IPS-11a (cell line): ENCODE data around the gene EYS.
"Not testable (repeated sequence)": the region's sequence is repeated elsewhere in the genome, so short reads cannot be mapped to it uniquely, and the experiment has no call there.

Experiments
- H3K4me3 ChIP-seq: one replicate; pipeline ENCODE4 v1.5.1; 2013; ENCODE audit warnings: low read depth, low read length, control low read depth

Gene EYS

GRCh38 chr6:63807056-63807455 is 1900.0 kb downstream of the EYS start:
- no peak overlapping the region for H3K4me3 ChIP-seq

- no peak overlapping the region for H3K4me3 ChIP-seq
Observed at GRCh38 chr6:63806573-63806913, 1900.5 kb downstream of the EYS start.

- no peak overlapping the region for H3K4me3 ChIP-seq
Observed at GRCh38 chr6:63805808-63806572, 1901.0 kb downstream of the EYS start.

GRCh38 chr6:63805345-63805744 is 1901.7 kb downstream of the EYS start:
- H3K4me3 ChIP-seq, result no peak overlapping the region

GRCh38 chr6:63804381-63804956 is 1902.6 kb downstream of the EYS start:
- no peak overlapping the region for H3K4me3 ChIP-seq

- no peak overlapping the region for H3K4me3 ChIP-seq
Observed at GRCh38 chr6:63803371-63803770, 1903.7 kb downstream of the EYS start.

- no peak overlapping the region for H3K4me3 ChIP-seq
Observed at GRCh38 chr6:63802606-63803206, 1904.3 kb downstream of the EYS start.

GRCh38 chr6:63800386-63800785 is 1906.6 kb downstream of the EYS start:
- H3K4me3 ChIP-seq, result not testable (repeated sequence)

GRCh38 chr6:63799813-63800212 is 1907.2 kb downstream of the EYS start:
- no peak overlapping the region for H3K4me3 ChIP-seq

- H3K4me3 ChIP-seq, result no peak overlapping the region
Observed at GRCh38 chr6:63799313-63799712, 1907.7 kb downstream of the EYS start.

GRCh38 chr6:63798378-63798777 is 1908.6 kb downstream of the EYS start:
- H3K4me3 ChIP-seq, result no peak overlapping the region

GRCh38 chr6:63797721-63798120 is 1909.3 kb downstream of the EYS start:
- H3K4me3 ChIP-seq, result no peak overlapping the region

- no peak overlapping the region for H3K4me3 ChIP-seq
Observed at GRCh38 chr6:63795826-63796225, 1911.2 kb downstream of the EYS start.

- H3K4me3 ChIP-seq, result no peak overlapping the region
Observed at GRCh38 chr6:63795006-63795405, 1912.0 kb downstream of the EYS start.

- no peak overlapping the region for H3K4me3 ChIP-seq
Observed at GRCh38 chr6:63793465-63794137, 1913.4 kb downstream of the EYS start.

GRCh38 chr6:63792736-63793464 is 1914.1 kb downstream of the EYS start:
- H3K4me3 ChIP-seq, result no peak overlapping the region

- H3K4me3 ChIP-seq, result no peak overlapping the region
Observed at GRCh38 chr6:63790334-63790733, 1916.7 kb downstream of the EYS start.

GRCh38 chr6:63789699-63790098 is 1917.3 kb downstream of the EYS start:
- H3K4me3 ChIP-seq, result no peak overlapping the region

GRCh38 chr6:63788569-63788968 is 1918.5 kb downstream of the EYS start:
- H3K4me3 ChIP-seq, result no peak overlapping the region

- H3K4me3 ChIP-seq, result no peak overlapping the region
Observed at GRCh38 chr6:63787021-63787420, 1920.0 kb downstream of the EYS start.

GRCh38 chr6:63785006-63785405 is 1922.0 kb downstream of the EYS start:
- H3K4me3 ChIP-seq, result no peak overlapping the region
